Measurements from ENCODE around the gene RPS6KA2.

RPS6KA2 gene

DNA sequence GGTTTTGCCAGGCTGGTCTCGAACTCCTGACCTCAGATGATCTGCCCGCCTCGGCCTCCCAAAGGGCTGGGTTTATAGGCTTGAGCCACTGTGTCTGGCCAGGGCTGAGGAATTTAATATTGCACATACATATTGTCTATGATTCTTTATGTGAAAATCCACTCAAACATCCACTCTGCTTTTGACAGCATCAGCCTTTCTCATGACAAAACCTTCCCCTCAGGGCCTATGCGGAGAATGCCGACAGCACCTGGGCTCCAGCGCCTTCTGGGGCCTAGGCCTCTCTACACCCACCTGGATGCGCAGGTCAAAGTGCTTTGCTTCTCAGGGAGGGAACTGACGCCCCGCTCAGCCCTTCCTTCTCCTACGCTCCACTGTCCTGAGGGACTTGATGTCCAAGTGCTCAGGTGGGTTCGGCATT, 46.0 kb downstream of the RPS6KA2 start:
- no peak for FAIRE-seq

DNA sequence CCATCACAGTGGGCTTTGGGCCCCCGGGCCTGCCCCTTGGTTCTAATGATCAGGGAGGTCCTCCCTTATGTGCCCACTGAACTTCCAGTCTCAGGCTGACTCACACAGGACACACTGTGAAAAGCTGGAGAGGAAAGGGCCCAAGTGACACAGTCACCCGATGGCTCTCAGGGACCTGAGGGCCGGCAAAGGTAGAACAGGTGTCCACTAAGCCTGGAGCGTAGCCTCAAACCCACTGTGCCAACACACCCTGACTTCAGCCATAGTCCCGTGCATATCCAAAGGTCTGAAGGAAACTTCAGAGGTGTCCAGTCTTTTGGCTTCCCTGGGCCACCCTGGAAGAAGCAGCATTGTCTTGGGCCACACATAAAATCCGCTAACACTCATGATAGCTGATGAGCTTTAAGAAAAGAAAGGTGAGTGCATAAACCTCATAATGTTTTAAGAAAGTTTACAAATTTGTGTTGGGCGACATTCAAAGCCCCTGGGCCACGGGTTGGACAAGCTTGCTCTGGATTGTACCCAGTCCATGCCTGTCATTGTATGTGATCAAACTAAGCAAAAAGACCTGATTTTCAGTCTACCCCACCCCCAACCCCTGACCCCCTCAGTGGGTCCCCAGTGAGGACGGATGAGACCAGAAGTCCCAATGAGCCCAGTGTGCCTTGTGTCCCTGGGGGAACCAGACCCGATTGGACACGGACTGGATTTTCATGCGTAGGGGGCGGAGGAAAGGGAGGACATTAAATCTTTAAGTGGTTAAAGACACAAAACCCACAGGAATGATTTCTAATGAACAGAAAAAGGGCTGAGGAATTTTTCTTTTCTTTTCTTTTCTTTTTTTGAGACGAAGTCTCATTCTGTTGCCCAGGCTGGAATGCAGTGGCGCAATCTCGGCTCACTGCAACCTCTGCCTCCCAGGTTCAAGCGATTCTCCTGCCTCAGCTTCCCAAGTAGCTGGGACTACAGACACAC, 46.7 kb downstream of the RPS6KA2 start:
- no peak for TF ChIP-seq POLR2A (IDR thresholded peaks at IDR 0.05; ENCODE audit: low read depth, low read length)
- DNase-seq (ENCODE audit: insufficient read length, low spot score) (no peak), FAIRE-seq (no peak)

More for the DNA sequence above, 46.0 kb downstream of the RPS6KA2 start:
- no peak for DNase-seq (ENCODE audit: insufficient read length, low spot score)
- no peak for TF ChIP-seq POLR2A (IDR thresholded peaks at IDR 0.05; ENCODE audit: low read depth, low read length)

DNA sequence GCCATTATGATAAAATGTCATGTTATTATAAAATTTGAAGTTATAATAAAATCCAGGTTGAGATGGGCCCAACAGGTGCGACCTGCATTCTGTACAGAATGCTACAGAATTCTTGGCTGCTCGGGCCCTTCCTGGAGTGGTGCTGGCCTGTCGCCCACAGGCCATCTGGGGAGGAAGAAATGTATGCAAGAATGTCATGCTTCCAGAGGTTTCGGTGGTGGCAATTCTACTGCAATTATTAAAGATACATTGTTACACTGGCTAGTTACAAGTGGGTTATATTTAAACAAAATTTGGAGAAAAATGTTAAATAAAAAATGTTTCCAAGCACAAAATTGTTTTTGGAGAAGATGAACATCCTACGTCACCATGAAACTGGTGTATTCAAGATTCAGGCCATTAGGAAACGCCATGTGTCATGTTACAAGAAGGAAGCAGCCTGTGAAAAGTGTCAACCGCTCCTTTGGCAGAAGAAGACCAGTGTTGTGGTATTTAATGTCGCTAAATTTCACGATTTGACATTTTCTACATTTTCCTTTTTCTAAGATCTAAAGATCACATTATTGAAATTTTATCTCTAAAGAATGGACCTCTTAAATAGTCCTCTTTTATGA, 47.7 kb downstream of the RPS6KA2 start:
- FAIRE-seq (no peak), DNase-seq (ENCODE audit: insufficient read length, low spot score) (no peak)
- TF ChIP-seq POLR2A (IDR thresholded peaks at IDR 0.05; ENCODE audit: low read depth, low read length), result no peak

DNA sequence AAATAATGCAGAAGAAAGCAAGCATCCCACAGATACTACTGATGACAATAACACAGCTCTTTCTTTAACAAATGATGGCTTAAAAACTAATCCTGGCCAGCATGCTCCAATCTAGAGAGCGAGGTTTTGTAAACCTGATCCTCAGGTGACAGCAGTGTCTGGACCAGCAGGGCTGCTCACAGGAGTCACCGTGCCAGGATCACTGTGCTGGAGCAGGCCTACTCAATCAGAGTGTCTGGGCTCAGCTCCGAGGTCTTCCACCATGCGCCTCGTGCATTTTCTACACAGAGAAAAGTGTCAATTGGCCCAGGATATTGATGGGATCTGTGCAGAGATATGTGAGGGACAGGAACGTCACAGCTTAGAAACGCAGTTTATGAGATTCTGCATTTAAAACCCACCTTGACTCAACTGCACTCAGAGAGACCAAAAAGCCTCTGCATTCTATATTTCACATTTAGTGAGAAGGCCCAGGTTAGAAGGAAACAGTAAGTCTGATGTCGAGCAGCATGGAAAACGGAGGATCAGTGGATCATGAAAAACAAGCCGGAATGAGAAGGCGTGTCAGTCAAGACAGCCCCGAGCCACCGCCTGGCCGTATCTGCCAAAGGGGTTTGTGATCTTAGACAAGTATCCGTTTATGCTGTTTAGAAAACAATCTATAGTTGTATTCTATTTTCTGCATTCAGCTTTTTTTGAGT, 48.4 kb downstream of the RPS6KA2 start:
- no peak for FAIRE-seq
- TF ChIP-seq POLR2A (IDR thresholded peaks at IDR 0.05; ENCODE audit: low read depth, low read length), result no peak
- no peak for DNase-seq (ENCODE audit: insufficient read length, low spot score)

DNA sequence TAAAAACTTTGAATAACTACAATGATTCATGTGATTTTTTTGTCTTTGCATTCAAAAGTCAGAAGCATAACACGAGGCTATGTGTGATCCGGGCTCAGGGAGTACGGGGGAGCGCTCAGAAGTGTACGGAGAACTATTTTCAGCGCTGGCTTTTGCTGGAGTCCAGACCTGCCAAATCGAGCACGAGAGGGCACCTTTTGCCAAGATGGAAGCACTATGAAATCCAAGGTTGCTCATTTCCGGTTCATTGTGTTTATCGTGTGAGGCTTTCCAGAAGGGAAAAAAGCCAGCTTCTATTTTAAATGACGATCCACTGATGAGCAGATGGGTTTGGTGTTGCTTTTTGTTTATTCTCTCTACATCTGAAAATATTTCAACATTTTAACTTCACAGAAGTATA, 51.8 kb downstream of the RPS6KA2 start:
- FAIRE-seq (no peak), DNase-seq (ENCODE audit: insufficient read length, low spot score) (no peak)
- TF ChIP-seq POLR2A (IDR thresholded peaks at IDR 0.05; ENCODE audit: low read depth, low read length), result no peak

DNA sequence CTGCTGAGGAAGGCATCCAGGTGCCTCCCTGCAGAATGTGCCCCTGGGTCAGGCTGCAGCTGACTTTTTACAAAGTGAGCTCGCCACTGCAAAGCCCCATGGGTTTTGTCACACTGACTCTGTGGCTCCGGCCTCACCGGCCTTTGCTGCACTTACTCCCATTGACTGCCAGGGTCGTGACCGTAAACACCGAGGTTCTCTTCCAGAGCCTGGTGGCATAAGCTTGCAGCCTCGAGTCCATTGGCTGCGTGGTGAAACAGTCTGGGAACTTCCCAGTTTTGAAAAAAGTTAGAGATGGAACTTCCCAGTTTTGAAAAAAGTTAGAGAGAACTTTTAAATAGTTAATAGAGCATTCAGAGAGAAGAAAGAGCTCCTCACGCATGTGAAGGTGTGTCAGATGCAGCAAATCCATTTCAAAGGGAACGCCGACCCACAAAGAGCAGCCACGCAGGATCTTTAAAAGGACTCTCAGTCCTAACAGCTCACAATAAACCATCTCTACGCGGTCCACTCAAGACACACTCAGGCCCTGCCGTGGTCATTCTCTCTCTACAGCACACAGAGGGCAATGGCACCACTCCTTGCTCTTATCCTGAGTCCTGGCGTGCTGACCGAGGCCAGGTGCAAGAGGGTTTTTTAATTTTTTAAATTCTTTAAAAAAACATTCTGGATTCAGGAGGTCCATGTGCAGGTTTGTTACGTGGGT, 53.4 kb downstream of the RPS6KA2 start:
- no peak for FAIRE-seq
- no peak for TF ChIP-seq POLR2A (IDR thresholded peaks at IDR 0.05; ENCODE audit: low read depth, low read length)
- DNase-seq (ENCODE audit: insufficient read length, low spot score), result no peak

DNA sequence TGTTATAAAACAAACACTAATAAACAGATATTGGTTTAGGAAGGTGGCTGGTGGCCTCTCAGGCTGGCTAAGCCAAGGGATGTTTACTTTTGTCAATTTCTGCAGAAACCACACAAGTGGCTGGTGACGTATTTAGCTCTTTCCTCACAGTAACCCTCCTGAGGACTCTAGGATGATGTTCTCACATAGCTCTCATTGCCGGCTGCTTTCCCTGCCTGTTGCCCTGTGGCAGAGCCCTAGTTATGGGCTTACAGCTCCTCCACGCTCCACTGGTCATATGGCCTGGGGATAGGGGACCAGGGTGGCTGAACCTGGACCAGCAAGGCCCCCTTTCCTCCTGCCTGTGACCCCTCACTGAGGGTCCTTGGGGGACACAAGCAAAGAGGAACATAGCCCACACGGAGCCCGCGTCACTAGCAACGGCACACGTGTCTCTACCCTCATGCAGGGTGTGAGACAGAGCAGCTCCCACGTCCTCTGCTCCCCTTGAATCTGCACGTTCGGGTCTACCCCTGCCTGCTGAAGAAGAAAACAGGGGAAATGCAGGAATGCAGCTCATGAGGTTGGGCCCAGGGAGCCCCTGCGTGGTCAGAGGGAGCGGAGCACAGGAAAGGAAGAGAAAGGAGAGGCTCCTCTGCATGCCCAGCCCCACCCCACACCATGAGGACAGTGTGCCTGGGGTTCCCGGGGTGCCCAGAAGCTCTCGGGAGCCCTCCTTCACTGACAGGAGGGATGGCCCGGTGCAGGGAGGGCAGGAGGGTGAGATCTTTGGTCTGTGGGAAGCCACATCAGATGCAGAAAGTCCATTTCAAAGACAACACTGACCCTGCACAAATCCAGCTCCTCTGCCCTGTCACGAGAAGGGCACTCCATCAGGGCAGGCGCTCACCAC, 54.4 kb downstream of the RPS6KA2 start:
- DNase-seq (ENCODE audit: insufficient read length, low spot score), result no peak
- no peak for FAIRE-seq
- no peak for TF ChIP-seq POLR2A (IDR thresholded peaks at IDR 0.05; ENCODE audit: low read depth, low read length)

DNA sequence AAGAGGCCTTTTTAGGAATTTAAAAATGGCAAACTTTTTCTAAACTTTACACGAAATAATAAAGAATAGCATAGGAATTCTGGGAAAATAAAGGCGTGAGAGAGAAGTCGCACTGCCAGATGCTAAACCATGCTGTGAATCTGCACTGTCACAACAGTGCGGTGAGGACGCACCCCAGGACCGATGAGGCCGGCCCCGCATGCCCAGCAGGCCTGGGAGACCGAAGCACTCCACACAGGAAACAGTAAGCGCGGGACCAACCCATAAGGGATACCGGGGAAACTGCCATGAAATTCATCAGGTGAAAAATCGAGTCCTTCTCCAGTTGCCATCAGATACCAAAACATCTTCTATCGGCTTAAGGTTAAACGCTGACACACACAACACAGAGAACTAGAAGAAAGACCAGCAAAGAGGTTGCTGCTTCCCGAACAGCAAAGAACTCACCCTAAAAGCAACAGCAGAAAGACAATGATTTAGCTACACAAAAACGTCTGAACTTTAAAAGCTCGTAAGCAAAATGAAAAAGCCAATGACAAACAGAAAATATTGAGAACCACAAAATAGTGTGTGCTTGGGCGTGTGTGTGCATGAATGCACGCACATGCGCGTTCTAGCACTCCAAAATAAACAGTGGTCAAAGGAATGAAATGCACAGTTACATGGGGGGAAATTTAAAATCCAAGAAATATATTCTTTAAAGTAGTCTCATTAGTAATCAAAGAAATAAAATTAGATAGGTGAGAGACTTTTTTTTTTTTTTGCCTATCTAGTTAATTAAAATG, 55.9 kb downstream of the RPS6KA2 start:
- TF ChIP-seq POLR2A (IDR thresholded peaks at IDR 0.05; ENCODE audit: low read depth, low read length), result no peak
- DNase-seq (ENCODE audit: insufficient read length, low spot score) (no peak), FAIRE-seq (no peak)

DNA sequence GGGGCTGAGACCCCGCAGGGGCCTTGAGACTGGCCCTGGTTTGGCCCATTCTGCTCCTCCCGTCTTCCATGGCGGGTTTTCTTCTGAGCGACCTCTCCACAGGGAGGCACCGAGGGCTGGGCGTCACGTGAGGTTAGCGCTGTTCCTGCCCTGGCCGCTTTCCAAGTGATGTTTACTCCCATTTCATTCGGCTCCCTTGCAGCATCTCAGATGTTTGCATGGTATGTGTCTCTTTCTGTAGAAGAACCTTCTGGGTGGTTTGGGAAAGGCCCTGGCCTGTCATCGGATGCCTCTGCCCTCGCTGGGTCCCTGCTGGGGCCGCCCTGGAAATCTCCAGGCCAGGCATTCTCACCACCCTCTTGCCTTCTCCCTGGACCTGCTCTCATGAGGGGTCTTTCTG, 57.8 kb downstream of the RPS6KA2 start:
- DNase-seq (ENCODE audit: insufficient read length, low spot score), result no peak
- no peak for FAIRE-seq
- no peak for TF ChIP-seq POLR2A (IDR thresholded peaks at IDR 0.05; ENCODE audit: low read depth, low read length)

DNA sequence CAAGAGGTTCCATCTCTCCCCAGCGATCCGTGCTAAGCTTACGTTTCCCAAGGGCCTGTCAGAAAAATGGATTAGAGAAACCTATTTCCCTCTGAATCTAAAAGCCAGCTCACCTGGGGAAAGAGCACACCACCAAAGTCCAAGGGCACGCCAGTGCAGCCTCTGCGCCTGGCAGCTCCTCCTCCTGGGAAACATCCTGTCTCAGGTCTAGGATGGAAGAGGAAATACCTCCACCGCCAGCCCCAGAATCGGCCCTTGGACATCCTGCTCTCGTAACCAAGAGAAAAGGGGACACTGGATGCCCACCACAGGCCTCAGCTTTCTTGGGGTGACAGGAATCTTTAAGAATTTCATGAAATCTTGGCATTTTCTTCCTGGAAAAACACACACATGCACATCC, 59.2 kb downstream of the RPS6KA2 start:
- TF ChIP-seq POLR2A (IDR thresholded peaks at IDR 0.05; ENCODE audit: low read depth, low read length), result no peak
- DNase-seq (ENCODE audit: insufficient read length, low spot score) (no peak), FAIRE-seq (no peak)

DNA sequence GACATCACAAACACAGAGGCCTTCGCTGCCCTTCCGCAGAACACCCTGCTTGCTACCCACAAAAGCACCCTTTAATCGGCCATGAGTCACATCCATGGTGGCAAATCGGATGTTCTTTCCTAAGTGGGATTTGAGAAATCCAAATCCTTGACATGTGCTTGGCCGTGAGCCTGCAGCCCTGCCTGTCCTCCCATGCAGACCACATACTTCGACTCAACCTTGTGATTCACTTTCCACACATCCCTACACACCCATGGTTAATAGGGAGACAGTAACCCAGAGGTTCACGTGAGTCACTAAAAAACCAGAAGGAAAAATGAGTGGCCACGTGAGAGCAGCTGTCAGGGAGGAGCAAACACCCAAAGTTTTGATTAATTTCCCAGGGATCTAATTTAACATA, 59.9 kb downstream of the RPS6KA2 start:
- TF ChIP-seq POLR2A (IDR thresholded peaks at IDR 0.05; ENCODE audit: low read depth, low read length), result no peak
- FAIRE-seq (peak; percentile 86), DNase-seq (ENCODE audit: insufficient read length, low spot score) (peak; percentile 63)
